Left renal cortex interstitium (tissue), 4 donors: ENCODE results near the gene FXR2. TPM values are rescaled to one million over a fixed set of nuclear protein-coding genes. Genes with fewer than 3 reads are reported as not detected.
A peak's percentile ranks its signal among the peaks of the same experiment; 100 is the strongest.

Experiments
- DNase-seq, 4 donors: peaks; one replicate each; pipeline ENCODE4 v3.0.0-alpha.2; 2013; ENCODE audit warnings: low read depth in 4 of 4, low spot score in 2 of 4, missing footprints in 1 of 4
- polyA plus RNA-seq, 4 donors: library from polyadenylated mRNA; unstranded; fragments of 120-200 nt; gene quantifications; one replicate each; pipeline ENCODE4 v1.2.1, GENCODE V29; 2013; ENCODE audit not compliant: insufficient read length in 4 of 4

FXR2 gene
- polyA plus RNA-seq, 4 donors = 46.3 to 56.5 (median 52.4) TPM

DNA sequence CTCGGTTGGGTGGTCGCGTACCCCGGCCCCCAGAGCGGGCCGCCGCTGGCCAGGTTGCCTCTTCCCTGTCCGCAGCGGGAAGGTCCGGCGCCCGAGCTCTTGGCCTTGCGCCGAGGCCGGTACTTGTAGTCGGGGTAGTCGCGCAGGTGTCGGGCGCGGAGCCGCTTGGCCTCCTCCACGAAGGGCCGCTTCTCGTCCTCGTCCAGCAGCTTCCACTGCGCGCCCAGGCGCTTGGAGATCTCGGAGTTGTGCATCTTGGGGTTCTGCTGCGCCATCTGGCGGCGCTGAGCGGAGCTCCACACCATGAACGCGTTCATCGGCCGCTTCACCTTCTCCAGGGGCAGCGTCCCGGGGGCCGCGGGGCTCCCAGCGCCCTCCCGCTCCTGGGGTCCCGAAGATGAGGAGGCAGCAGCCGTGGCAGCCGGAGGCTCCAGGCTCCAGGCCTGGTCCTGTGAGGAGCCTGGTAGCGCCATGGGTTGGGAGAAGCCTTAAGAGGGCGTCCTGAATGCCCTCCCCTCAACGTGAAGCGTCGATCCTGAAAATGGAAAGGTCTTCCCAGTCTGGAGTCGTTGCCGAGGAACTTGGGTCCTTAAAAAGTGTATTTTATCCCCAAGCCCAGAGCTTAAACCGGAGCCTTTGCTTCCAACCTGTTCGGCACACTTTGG, 25.4 kb downstream of the FXR2 start:
- peak in 2 of 4 donors; percentile 74 to 82 for DNase-seq

- DNase-seq = no peak
Observed at GRCh38 chr17:7588553-7589203, 26.0 kb downstream of the FXR2 start.

DNA sequence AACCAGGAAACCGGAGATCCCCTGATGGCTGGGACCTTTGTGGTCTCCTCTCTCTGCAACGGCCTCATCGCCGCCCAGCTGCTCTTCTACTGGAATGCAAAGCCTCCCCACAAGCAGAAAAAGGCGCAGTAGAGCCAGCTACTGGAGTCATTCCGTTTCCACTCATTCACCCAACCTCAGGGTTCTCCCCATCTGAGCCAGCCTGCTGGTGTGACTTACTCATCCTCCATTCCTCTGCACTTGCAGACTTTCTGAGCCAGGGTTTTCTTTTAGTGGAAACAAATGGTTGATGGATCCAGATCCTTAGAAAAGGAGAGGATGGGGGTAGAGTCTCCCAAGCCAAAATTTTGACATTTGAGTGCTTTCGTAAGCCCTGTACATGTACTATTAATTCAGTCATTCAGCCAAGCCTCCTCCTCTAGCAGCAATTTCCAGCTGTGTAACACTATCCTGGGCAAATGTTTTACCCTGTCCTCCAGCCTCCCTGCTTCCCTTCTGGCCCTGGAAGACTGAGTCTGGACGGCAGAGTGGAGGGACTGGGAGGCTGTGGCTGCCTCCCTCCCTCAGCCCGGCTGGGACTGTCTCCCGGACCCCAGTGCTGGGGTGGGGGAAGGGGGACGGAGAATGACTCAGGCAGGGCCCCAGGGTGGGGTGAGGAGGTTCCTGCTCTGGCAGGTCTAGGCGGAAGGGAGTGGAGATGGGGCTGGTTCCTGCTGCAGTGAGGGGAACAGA, 27.1 kb downstream of the FXR2 start:
- DNase-seq = no peak

GRCh38 chr17:7586673-7587419, 27.9 kb downstream of the FXR2 start:
- no peak for DNase-seq

- peak; percentile 95 to 98 (median 97) for DNase-seq
Observed at GRCh38 chr17:7583253-7584109, 31.2 kb downstream of the FXR2 start, which contains the start of gene MPDU1. Gene MPDU1 (plus strand): TSS chr17:7583852. CDS start chr17:7583863, 11 bp downstream.

DNA sequence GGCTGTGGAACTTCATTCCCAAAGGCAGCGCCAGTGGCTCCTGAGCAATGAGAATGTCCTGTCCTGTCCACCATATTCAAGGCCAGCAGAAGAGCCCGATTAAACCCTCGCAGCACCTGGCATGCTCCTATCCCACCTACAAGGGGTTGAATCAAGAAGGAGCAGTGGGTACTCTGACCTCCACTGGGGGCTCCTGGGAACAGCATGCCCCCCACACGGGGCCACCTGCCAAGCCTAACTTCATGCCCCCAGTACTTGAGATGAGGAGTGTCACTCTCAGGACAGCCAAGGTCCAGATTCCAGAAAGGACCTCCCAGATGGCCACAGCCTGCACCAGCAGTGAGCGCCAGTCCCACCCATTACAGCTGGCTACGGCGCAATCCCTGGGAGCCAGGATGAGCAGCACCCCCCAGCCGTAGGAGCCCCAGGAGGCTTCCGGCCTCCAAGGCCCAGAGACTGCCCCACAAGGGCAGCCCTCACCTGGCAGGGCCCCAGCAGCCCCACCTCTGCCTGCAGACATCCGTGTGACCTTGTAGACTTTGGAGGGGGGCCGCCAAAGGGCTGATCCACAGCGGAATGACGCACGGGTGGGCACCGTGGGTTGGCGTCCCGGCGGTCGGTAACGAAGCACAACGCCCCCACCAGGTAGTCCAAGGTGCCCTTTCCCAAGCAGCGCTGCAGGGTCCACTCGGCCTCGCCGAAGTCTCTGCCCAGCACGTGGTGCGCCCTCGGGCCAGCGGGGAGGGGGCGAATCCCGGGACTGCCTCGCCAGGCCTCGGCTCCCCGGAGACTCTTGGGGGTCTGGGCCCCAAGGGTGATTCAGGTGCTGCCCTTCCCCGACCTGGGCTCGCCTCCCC, 32.1 kb downstream of the FXR2 start:
- DNase-seq = no peak

GRCh38 chr17:7580604-7581575, 33.8 kb downstream of the FXR2 start:
- DNase-seq = no peak

DNA sequence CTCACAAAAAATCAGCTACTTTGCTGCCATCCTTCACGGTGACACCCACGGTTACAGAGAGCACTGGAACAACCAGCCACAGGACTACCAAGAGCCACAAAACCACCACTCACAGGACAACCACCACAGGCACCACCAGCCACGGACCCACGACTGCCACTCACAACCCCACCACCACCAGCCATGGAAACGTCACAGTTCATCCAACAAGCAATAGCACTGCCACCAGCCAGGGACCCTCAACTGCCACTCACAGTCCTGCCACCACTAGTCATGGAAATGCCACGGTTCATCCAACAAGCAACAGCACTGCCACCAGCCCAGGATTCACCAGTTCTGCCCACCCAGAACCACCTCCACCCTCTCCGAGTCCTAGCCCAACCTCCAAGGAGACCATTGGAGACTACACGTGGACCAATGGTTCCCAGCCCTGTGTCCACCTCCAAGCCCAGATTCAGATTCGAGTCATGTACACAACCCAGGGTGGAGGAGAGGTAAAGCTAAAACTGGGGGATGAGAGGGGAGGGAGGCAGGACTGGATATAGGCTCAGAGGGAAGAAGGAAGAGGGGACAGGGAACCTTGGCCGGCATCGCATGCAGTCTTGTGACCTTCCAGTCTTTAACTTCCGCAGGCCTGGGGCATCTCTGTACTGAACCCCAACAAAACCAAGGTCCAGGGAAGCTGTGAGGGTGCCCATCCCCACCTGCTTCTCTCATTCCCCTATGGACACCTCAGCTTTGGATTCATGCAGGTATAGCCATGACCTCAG, 34.7 kb downstream of the FXR2 start:
- no peak for DNase-seq

- DNase-seq = no peak
Observed at GRCh38 chr17:7579001-7579833, 35.5 kb downstream of the FXR2 start, which contains the start of gene CD68. Gene CD68 (plus strand): TSS chr17:7579638. CDS start chr17:7579678, 40 bp downstream.

DNA sequence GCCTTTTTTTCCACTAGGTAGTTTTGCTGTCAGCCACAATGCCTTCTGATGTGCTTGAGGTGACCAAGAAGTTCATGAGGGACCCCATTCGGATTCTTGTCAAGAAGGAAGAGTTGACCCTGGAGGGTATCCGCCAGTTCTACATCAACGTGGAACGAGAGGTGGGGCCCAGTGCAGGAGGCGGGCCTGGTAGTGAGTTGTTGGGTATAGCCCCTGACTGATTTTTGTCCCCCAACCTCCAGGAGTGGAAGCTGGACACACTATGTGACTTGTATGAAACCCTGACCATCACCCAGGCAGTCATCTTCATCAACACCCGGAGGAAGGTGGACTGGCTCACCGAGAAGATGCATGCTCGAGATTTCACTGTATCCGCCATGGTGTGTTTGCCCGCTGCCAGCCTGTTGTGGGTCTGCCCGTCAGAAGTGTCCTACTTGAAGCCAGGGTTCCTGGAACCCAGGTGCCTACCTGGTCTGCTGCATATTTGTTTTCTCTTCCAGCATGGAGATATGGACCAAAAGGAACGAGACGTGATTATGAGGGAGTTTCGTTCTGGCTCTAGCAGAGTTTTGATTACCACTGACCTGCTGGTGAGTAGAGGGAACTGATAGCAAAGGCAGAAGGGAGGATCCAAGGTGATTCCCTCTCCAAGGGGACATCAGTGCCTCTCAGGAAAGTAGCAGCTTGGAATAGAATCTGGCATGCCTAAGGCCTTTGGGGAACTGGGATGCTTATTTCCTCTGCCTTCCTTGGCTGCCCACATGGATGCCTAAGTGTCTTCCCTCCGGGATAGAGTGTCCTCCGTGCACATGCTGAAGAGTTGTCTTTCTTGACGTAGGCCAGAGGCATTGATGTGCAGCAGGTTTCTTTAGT, 37.1 kb downstream of the FXR2 start:
- DNase-seq = no peak

- DNase-seq = no peak
Observed at GRCh38 chr17:7576432-7576937, 38.2 kb downstream of the FXR2 start.

GRCh38 chr17:7575959-7576358, 38.7 kb downstream of the FXR2 start:
- no peak for DNase-seq

GRCh38 chr17:7575481-7575883, 39.2 kb downstream of the FXR2 start:
- no peak for DNase-seq

GRCh38 chr17:7574176-7574953, 40.3 kb downstream of the FXR2 start:
- no peak for DNase-seq
